WERI-Rb-1 (cell line): ENCODE results near the gene CALHM3.

Source experiments
- DNase-seq: peaks from one replicate; pipeline ENCODE4 v3.0.0-alpha.2; 2020
- H3K27ac ChIP-seq: fragments of 250-450 bp; sonication (Bioruptor Pico); 2 replicates; pipeline ENCODE4 v1.5.1; 2020; ENCODE audit warnings: mild to moderate bottlenecking, moderate library complexity
- H3K27me3 ChIP-seq: fragments of 250-450 bp; sonication (Bioruptor Pico); 2 replicates; pipeline ENCODE4 v1.5.1; 2021; ENCODE audit warnings: mild to moderate bottlenecking, low read depth, moderate library complexity; ENCODE audit not compliant: insufficient read depth, severe bottlenecking
- H3K36me3 ChIP-seq: fragments of 250-450 bp; sonication (Bioruptor Pico); 2 replicates; pipeline ENCODE4 v1.5.1; 2020; ENCODE audit warnings: mild to moderate bottlenecking, moderate library complexity
- H3K4me3 ChIP-seq: 2 replicates; pipeline ENCODE4 v1.5.1; 2011; ENCODE audit warnings: low read depth, mild to moderate bottlenecking, control low read depth, low read length
- H3K9me3 ChIP-seq: fragments of 250-450 bp; sonication (Bioruptor Pico); 2 replicates; pipeline ENCODE4 v1.5.1; 2021; ENCODE audit warnings: mild to moderate bottlenecking, moderate library complexity; ENCODE audit not compliant: severe bottlenecking
- CTCF ChIP-seq: IDR thresholded peaks from 2 replicates; pipeline ENCODE4 v1.5.1; 2011; ENCODE audit warnings: low read depth, mild to moderate bottlenecking, control low read depth, inconsistent platforms, low read length

CALHM3 gene

GRCh38 chr10:103470761-103471653 is 8.0 kb downstream of the CALHM3 start:
- Histone ChIP-seq H3K27ac (peak overlapping the region; percentile 66), H3K36me3 (no peaks in the 10 kb centered on the region), H3K9me3 (no peaks in the 10 kb centered on the region), H3K4me3 (no peak overlapping the region), H3K27me3 (no peaks in the 10 kb centered on the region)
- no peak for TF ChIP-seq CTCF
- DNase-seq: peak; percentile 65

GRCh38 chr10:103469201-103469600 is 9.8 kb downstream of the CALHM3 start:
- DNase-seq: no peak
- Histone ChIP-seq H3K36me3 (no peaks in the 10 kb centered on the region), H3K9me3 (no peaks in the 10 kb centered on the region), H3K4me3 (no peak overlapping the region), H3K27me3 (no peaks in the 10 kb centered on the region), H3K27ac (no peak overlapping the region)
- TF ChIP-seq CTCF: no peak

- H3K27ac ChIP-seq: no peak overlapping the region
- TF ChIP-seq CTCF: no peak
- DNase-seq: no peak
Observed at GRCh38 chr10:103467406-103467805, 11.6 kb downstream of the CALHM3 start.

GRCh38 chr10:103466734-103467133 is 12.3 kb downstream of the CALHM3 start:
- Histone ChIP-seq H3K27ac (no peak overlapping the region), H3K4me3 (no peak overlapping the region), H3K9me3 (no peaks in the 10 kb centered on the region), H3K36me3 (no peaks in the 10 kb centered on the region), H3K27me3 (no peaks in the 10 kb centered on the region)
- no peak for DNase-seq
- TF ChIP-seq CTCF: no peak

More at GRCh38 chr10:103467406-103467805, 11.6 kb downstream of the CALHM3 start:
- no peaks in the 10 kb centered on the region for H3K9me3 ChIP-seq
- H3K4me3 ChIP-seq: no peak overlapping the region
- no peaks in the 10 kb centered on the region for H3K36me3 ChIP-seq
- H3K27me3 ChIP-seq: no peaks in the 10 kb centered on the region

GRCh38 chr10:103465411-103466179 is 13.4 kb downstream of the CALHM3 start:
- no peaks in the 10 kb centered on the region for H3K9me3 ChIP-seq
- TF ChIP-seq CTCF: no peak
- no peaks in the 10 kb centered on the region for H3K27me3 ChIP-seq
- no peak overlapping the region for H3K27ac ChIP-seq
- H3K36me3 ChIP-seq: no peaks in the 10 kb centered on the region
- H3K4me3 ChIP-seq: no peak overlapping the region
- no peak for DNase-seq
